Liver (tissue), 9 donors: ENCODE results near the gene MAP1LC3B2. TPM values are rescaled to one million over a fixed set of nuclear protein-coding genes. Genes with fewer than 3 reads are reported as not detected.

Experiments used
- DNase-seq: peaks from one replicate; pipeline ENCODE4 v3.0.0-alpha.2; 2017; ENCODE audit warnings: low spot score
- H3K27ac ChIP-seq, 2 donors: one replicate each; pipeline ENCODE4 v1.7.0; 2013; ENCODE audit warnings: inconsistent platforms in 2 of 2, low read length in 2 of 2, control low read depth in 1 of 2, low read depth in 1 of 2, mild to moderate bottlenecking in 1 of 2
- H3K27me3 ChIP-seq, 4 donors: one replicate each; pipeline versions ENCODE4 v1.6.1 to v1.7.0; 2013; ENCODE audit warnings: low read length in 3 of 4, inconsistent platforms in 1 of 4, mild to moderate bottlenecking in 1 of 4, moderate library complexity in 1 of 4; ENCODE audit not compliant: control insufficient read depth in 4 of 4, insufficient read depth in 4 of 4
- H3K36me3 ChIP-seq, 4 donors: one replicate each; pipeline versions ENCODE4 v1.6.1 to v1.7.0; 2013; ENCODE audit warnings: low read length in 3 of 4, mild to moderate bottlenecking in 3 of 4, low read depth in 1 of 4, moderate library complexity in 1 of 4; ENCODE audit not compliant: control insufficient read depth in 4 of 4, insufficient read depth in 3 of 4
- H3K4me1 ChIP-seq, 4 donors: one replicate each; pipeline versions ENCODE4 v1.6.1 to v1.7.0; 2013; ENCODE audit warnings: low read length in 3 of 4, mild to moderate bottlenecking in 3 of 4, moderate library complexity in 1 of 4; ENCODE audit not compliant: control insufficient read depth in 4 of 4, insufficient read depth in 4 of 4
- H3K4me3 ChIP-seq, 3 donors: one replicate each; pipeline versions ENCODE4 v1.6.1 to v1.7.0; 2013; ENCODE audit warnings: low read length in 3 of 3, control low read depth in 1 of 3, low read depth in 1 of 3, mild to moderate bottlenecking in 1 of 3
- H3K9ac ChIP-seq, 2 donors: one replicate each; pipeline ENCODE4 v1.7.0; 2013; ENCODE audit warnings: low read length in 2 of 2, mild to moderate bottlenecking in 2 of 2, moderate library complexity in 2 of 2, control low read depth in 1 of 2, low read depth in 1 of 2
- H3K9me3 ChIP-seq, 4 donors: one replicate each; pipeline versions ENCODE4 v1.6.1 to v1.7.0; 2013; ENCODE audit warnings: low read length in 3 of 4; ENCODE audit not compliant: control insufficient read depth in 4 of 4
- ATF3 ChIP-seq: IDR thresholded peaks from 2 replicates; pipeline ENCODE4 v1.6.1; 2016; ENCODE audit warnings: antibody characterized with exemption
- EGR1 ChIP-seq, 2 donors: IDR thresholded peaks; 2 replicates each; pipeline ENCODE4 v1.6.1; 2016 to 2018; ENCODE audit warnings: antibody characterized with exemption in 2 of 2, low read depth in 2 of 2
- FOXA1 ChIP-seq: IDR thresholded peaks from 2 replicates; pipeline ENCODE4 v1.6.1; 2016; ENCODE audit warnings: antibody characterized with exemption
- GABPA ChIP-seq, 2 donors: IDR thresholded peaks in 1 of 2; conservative IDR thresholded peaks in 1 of 2; 2 replicates each; pipeline ENCODE4 v1.6.1; 2016; ENCODE audit warnings: antibody characterized with exemption in 2 of 2, mild to moderate bottlenecking in 1 of 2, moderate library complexity in 1 of 2
- HNF4A ChIP-seq, 2 donors: conservative IDR thresholded peaks; 2 replicates each; pipeline ENCODE4 v1.6.1; 2016; ENCODE audit warnings: antibody characterized with exemption in 2 of 2, mild to moderate bottlenecking in 2 of 2
- HNF4G ChIP-seq: IDR thresholded peaks from 2 replicates; pipeline ENCODE4 v1.6.1; 2016; ENCODE audit warnings: antibody characterized with exemption
- JUND ChIP-seq, 2 donors: IDR thresholded peaks; 2 replicates each; pipeline ENCODE4 v1.6.1; 2016; ENCODE audit warnings: antibody characterized with exemption in 2 of 2
- MAX ChIP-seq: IDR thresholded peaks from 2 replicates; pipeline ENCODE4 v1.6.1; 2016; ENCODE audit warnings: antibody characterized with exemption
- NR2F2 ChIP-seq: IDR thresholded peaks from 2 replicates; pipeline ENCODE4 v1.6.1; 2016; ENCODE audit warnings: antibody characterized with exemption
- RAD21 ChIP-seq, 2 donors: IDR thresholded peaks; 2 replicates each; pipeline ENCODE4 v1.6.1; 2016; ENCODE audit warnings: antibody characterized with exemption in 2 of 2, mild to moderate bottlenecking in 2 of 2
- REST ChIP-seq: IDR thresholded peaks from 2 replicates; pipeline ENCODE4 v1.6.1; 2016; ENCODE audit warnings: antibody characterized with exemption, mild to moderate bottlenecking
- SP1 ChIP-seq: IDR thresholded peaks from 2 replicates; pipeline ENCODE4 v1.6.1; 2018; ENCODE audit warnings: antibody characterized with exemption, mild to moderate bottlenecking
- TAF1 ChIP-seq: conservative IDR thresholded peaks from 2 replicates; pipeline ENCODE4 v1.6.1; 2016; ENCODE audit warnings: antibody characterized with exemption, mild to moderate bottlenecking
- YY1 ChIP-seq: IDR thresholded peaks from 2 replicates; pipeline ENCODE4 v1.6.1; 2016; ENCODE audit warnings: antibody characterized with exemption, mild to moderate bottlenecking
- WGBS: extraction: QIAGEN DNeasy Blood & Tissue Kit; methylation state at CpG from one replicate; pipeline ENCODE4 v1.1.7; 2013; 5-methylcytosine and 5-hydroxymethylcytosine counted together
- polyA plus RNA-seq, 2 donors: library from polyadenylated mRNA; stranded (reverse) in 1 of 2; unstranded in 1 of 2; fragments of 200-250 nt in 1 of 2; fragments of >200 nt in 1 of 2; fragmentation: Nextera tagmentation in 1 of 2; extraction: Ambion mirVana in 1 of 2; gene quantifications; one replicate each; pipeline versions ENCODE4 v1.2.1 to v1.2.3, GENCODE V29; 2013 to 2015
- total RNA-seq, 2 donors: library from RNA; depleted of rRNA; stranded (reverse); fragments of >200 nt; gene quantifications; one replicate each; pipeline ENCODE4 v1.2.3, GENCODE V29; 2014
- TF ChIP-seq, protein P1 (sequence below): IDR thresholded peaks from 2 replicates; pipeline ENCODE4 v1.6.1; 2016; ENCODE audit warnings: antibody characterized with exemption
- donor health status: healthy.
- donor health status: healthy.
- donor health status: healthy.
- donor health status: healthy.
- donor health status: healthy.

MAP1LC3B2 gene
- total and polyA plus RNA-seq, 4 donors: 1.3 to 7.7 TPM; not detected in 2

DNA sequence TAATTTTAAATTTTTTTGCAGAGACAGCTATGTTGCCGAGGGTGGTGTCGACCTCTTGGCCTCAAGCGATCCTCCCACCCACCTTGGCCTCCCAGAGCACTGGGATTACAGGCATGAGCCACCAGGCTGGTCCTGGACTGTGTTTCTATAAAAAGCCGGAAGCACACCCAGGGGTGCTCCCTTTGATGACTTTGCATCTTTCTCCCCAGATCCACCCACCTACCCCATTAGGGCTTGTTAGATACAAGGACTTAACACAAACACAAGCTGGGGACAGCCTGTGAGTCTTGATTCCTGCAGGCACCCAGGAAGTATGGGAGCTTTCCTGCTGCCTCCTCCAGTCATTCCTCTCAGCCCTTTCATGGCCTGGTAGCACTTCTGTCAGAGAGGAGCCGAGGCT, 67.0 kb downstream of the MAP1LC3B2 start:
- Histone ChIP-seq H3K27ac (no peak overlapping the region), H3K9me3 (peaks cover 0 to 7% (median 2%) of the 10 kb centered on the region in 4 donors), H3K36me3 (no peaks in the 10 kb centered on the region), H3K4me1 (peaks cover 0 to 4% (median 0%) of the 10 kb centered on the region in 4 donors), H3K4me3 (no peak overlapping the region), H3K27me3 (no peaks in the 10 kb centered on the region), H3K9ac (no peak overlapping the region)
- TF ChIP-seq, protein P1, sequence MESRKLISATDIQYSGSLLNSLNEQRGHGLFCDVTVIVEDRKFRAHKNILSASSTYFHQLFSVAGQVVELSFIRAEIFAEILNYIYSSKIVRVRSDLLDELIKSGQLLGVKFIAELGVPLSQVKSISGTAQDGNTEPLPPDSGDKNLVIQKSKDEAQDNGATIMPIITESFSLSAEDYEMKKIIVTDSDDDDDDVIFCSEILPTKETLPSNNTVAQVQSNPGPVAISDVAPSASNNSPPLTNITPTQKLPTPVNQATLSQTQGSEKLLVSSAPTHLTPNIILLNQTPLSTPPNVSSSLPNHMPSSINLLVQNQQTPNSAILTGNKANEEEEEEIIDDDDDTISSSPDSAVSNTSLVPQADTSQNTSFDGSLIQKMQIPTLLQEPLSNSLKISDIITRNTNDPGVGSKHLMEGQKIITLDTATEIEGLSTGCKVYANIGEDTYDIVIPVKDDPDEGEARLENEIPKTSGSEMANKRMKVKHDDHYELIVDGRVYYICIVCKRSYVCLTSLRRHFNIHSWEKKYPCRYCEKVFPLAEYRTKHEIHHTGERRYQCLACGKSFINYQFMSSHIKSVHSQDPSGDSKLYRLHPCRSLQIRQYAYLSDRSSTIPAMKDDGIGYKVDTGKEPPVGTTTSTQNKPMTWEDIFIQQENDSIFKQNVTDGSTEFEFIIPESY: no peak
- TF ChIP-seq ATF3 (no peak), MAX (no peak), REST (no peak), JUND (IDR thresholded peaks at IDR 0.05) (no peak), YY1 (no peak), EGR1 (IDR thresholded peaks at IDR 0.05; ENCODE audit: low read depth in 2 of 2) (no peak), GABPA (IDR thresholded peaks at IDR 0.05 in 1 of 2, conservative IDR thresholded peaks at IDR 0.05 in 1 of 2) (no peak), HNF4G (no peak), SP1 (no peak), RAD21 (IDR thresholded peaks at IDR 0.05) (no peak), FOXA1 (no peak), HNF4A (conservative IDR thresholded peaks at IDR 0.05) (no peak), TAF1 (no peak), NR2F2 (no peak)
- WGBS: 82% methylated on average over 5 of the region's 5 CpGs
- DNase-seq: no peak

Other genes with a start within 250 kb of the MAP1LC3B2 start
- gene SPRING1, start 178.7 kb downstream of the MAP1LC3B2 start, total RNA-seq: 10 to 100 TPM in 1 of 2 donors, 1 to 10 TPM in 1; 8.1 to 11.7 TPM
- gene SPRING1, start 178.7 kb downstream of the MAP1LC3B2 start, polyA plus RNA-seq: 1 to 10 TPM; 6.0 to 8.7 TPM
- gene RNFT2, start 178.9 kb downstream of the MAP1LC3B2 start, total RNA-seq: 1 to 10 TPM in 1 of 2 donors, under 1 TPM in 1; 0.17 to 1.4 TPM
- under 1 TPM; 0.13 to 0.22 TPM for gene RNFT2, start 178.9 kb downstream of the MAP1LC3B2 start, polyA plus RNA-seq